GM21381 (cell line): ENCODE data around the gene CAAP1.
"Not testable (repeated sequence)": the region's sequence is repeated elsewhere in the genome, so short reads cannot be mapped to it uniquely, and the experiment has no call there.

Source experiments
- ATAC-seq: cut with Tn5 transposase; IDR thresholded peaks from one replicate; pipeline ENCODE4 v1.9.1; 2021; ENCODE audit warnings: mild to moderate bottlenecking, moderate library complexity; ENCODE audit not compliant: unreplicated experiment

CAAP1 gene, protein sequence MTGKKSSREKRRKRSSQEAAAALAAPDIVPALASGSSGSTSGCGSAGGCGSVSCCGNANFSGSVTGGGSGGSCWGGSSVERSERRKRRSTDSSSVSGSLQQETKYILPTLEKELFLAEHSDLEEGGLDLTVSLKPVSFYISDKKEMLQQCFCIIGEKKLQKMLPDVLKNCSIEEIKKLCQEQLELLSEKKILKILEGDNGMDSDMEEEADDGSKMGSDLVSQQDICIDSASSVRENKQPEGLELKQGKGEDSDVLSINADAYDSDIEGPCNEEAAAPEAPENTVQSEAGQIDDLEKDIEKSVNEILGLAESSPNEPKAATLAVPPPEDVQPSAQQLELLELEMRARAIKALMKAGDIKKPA

DNA sequence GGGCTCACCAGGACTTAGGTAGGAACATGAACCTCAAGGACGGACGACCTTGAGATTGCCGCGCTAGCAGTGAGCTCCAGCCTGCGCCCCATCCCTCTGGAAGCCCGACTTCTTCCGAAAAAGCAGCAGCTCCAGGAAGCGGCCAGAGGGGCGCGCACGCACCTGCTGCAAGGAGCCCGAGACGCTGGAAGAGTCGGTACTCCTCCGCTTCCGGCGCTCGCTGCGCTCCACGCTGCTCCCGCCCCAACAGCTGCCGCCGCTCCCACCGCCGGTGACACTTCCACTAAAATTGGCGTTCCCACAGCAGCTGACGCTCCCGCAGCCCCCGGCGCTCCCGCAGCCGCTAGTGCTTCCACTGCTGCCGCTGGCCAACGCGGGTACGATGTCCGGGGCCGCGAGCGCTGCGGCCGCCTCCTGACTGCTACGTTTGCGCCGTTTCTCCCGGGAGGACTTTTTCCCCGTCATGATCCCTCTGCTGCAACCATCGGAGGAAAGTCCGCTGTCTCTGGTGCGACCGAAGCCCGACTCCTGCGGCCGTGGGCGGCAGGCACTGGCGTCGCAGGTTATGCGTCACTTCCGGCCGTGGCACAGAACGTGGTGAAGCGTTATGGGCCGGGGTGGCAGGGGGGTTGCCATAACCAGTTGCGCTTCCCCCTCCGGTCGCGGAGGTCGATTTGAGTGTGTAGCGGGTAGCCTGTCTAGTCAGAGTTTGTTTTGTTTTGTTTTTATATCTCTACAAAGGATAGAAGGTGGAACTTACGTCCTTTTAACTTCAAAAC, at the start of gene CAAP1:
Gene CAAP1 (minus strand): TSS at position 552 of the 779 bp plus-strand sequence. CDS start 87 bp downstream, at position 465.
- peak; percentile 96 for ATAC-seq

DNA sequence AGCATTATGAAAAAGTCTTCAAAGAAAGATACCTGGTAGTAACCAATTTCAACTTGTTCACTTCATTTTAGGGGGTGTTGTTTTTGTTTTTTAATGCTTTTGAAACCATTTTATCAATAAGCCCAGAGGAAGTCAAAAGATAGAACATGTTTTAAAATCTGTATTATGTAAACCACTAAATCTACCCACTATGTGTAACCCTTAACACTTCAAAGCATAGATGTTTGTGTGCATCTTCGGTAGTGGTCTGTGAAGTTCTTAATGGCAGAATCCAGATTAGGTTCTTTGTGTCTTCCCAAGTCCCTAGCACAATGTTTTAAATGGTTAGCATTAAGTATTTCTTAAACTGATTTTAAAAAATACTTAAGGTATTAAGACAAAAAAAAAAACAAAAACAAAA, 48.2 kb upstream of the CAAP1 start:
- ATAC-seq = no peak

GRCh38 chr9:26939955-26940711, 47.5 kb upstream of the CAAP1 start:
- no peak for ATAC-seq

GRCh38 chr9:26937816-26938371, 45.3 kb upstream of the CAAP1 start:
- no peak for ATAC-seq

DNA sequence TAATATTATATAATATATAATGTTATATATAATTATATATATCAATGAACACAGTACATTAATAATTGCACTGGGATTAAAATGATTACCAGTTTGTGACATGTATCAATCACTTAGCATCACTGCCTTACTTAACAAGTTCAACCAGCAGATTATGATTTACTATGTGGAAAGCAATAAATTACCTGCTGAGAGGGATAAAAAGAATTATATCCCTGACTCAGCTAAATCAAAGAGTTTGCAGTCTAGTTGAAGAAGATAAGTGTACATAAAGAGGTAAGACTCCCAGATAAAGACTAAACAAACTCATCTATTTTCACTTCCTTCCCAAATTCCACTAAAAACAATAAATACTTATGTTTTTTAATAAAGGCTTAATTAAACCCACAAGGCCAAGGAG, 43.2 kb upstream of the CAAP1 start:
- no peak for ATAC-seq

DNA sequence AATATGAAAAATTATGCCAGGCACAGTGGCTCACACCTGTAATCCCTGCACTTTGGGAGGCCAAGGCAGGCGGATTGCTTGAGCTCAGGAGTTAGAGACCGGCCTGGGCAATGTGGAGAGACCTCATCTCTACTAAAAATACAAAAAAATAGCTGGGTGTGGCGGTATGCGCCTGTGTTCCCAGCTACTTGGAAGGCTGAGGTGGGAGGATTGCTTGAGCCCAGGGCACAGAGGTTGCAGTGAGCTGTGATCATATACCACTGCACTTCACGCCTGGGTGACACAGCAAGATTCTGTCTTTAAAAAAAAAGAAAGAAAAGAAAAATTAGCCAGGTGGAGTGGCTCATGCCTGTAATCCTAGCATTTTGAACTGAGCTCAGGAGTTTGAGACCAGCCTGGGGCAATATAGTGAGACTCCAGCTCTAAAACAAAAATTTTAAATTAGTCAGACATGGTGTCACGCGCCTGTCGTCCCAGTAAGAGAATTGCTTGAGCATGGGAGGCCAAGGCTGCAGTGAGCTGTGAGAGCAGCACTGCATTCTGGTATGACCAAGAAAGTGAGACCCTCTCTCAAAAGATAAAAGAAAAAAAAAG, 36.4 kb upstream of the CAAP1 start:
- ATAC-seq = no peak

- ATAC-seq = no peak
These were observed 33.0 kb upstream of the CAAP1 start for GRCh38 chr9:26925609-26926008.

DNA sequence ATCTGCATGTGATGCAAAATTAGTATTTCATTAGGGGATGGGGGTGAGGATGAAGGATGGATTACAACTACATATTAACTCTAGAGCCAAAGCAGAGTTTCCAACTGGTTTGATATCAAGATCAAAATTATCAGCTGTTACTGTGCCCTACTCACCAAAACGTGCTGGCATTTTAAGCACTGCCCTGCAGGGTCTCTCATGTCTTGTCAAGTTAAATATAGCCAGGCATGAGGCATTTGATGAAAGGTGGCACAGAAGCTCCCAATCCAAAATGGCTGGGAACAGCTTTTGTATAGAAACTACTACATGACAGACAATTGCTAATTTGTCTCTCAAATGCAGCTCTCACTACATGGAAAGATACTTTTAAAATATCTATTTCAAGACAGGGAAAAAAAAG, 27.1 kb upstream of the CAAP1 start:
- no peak for ATAC-seq

DNA sequence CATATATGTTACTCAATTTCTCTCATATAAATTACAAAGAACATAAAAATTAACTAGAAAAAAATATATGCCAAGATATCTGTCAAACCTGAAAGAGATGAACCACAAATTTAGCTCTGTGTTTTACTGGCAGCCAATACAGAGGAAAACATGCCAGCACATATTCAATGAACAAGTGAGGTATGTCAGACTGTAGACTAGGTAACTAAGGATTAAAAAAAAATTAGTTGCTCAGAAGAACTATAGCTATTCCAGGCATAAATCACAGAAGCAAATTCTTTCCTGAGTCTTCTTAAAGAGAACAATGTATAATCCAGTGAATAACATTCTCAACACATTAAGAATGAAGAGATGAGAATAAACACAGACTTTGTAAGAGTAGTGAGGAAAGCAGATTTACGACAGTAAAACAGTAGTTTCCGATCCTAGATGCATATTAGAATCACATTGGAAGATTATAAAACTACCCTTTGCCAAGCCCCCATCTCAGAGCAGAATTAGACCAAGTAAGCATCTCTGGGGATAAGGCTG, 20.6 kb upstream of the CAAP1 start:
- ATAC-seq = no peak

GRCh38 chr9:26904671-26905070, 12.1 kb upstream of the CAAP1 start:
- ATAC-seq = no peak

DNA sequence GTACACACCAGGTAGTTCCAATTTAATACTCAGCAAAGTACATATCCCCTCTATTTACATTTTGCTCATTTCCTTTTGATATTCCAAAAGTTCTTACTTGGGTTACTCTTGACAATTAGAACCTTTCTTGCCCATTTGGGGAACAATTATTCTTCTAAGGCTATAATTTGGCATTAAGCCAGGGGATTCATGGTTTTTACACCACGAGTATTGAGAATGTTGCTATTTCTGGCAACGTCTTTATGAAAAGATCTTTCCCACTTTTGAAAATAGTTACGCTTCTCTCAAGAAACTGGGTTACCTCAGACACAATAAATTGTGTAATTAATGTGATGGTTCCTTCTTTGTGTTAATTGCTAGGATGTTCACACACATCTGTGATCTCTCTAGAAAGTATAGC, 11.5 kb upstream of the CAAP1 start:
- ATAC-seq = no peak

DNA sequence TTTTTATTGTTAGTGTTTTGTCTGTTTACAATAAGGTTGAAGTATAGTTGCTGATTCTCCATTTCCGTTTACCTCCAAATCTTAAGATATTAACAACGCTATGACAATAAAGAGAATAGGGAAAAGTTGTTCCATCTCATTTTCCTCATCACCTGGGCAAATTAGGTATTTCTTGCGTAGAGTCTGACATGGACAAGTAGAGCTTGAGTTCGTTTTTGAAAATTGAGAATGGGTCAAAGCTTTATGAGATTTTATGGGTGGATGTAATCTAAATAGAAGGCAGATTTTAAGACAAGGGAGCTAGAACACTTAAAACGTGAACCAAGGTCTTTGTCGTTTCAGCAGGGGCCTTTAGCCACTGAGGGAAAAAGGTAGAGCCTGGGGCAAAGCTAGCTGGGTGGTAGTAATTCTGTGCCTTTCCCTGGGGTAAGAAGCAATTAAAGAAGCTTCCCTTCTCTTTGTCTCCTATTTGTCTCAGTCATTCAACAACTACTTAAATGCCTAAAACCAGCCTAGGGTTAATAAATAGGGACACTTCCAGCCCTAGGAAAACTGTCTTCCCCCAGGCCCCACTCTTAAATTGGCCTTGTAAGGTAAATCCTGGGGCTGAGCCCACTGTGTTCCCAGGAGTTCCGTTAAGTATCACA, 551 bp upstream of the CAAP1 start:
- no peak for ATAC-seq

DNA sequence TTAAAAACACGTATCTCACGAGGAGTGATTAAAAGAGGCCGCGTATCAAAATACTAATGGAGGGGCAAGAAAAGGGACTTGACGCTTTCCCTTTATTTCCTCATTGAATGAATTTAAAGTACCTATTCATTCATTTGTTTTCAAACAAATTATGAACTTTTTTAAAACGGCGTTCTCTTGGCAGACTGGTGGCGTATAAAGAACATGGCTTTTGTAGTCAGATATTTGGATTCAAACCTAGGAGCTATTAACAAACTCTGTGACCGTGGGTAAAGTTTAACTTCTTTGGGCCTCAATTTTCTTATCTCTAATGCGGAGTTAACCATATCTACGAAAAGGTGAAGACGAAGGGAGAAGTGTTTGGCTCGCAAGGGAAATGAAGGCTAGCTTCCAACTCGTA, 876 bp downstream of the CAAP1 start:
- ATAC-seq = no peak

DNA sequence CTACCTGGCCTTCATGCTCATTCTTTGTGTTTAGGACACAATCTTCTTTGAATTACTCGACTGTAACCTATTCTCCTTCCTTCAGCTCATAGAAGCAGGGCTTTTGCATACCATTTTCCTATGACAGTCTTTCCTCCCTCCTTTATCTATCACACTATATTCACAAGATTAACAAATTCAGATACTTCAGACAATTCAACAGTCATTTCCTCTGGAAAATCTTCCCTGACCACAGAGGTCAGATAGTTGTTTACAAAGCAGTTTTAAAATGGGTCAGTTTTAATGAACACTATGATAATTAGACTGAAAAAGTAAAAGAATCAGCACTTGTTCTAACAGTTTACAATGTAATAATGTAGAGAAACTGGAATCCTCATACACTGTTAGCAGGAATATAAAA, 4.3 kb downstream of the CAAP1 start:
- no peak for ATAC-seq

DNA sequence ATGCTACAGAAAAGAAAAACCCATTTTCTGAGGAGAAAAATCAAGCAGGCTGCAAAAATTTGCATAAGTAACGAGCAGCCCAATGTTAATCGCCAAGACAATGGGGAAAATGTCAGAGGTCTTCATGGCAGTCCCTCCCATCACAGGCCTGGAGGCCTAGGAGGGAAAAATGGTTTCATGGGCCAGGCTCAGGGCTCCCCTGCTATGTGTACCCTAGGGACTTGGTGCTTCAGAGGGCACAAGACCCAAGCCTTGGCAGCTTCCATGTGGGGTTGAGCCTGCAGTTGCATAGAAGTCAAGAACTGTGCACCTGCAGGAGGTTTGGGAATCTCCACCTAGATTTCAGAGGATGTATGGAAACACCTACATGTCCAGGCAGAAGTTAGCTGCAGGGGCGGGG, 10.4 kb downstream of the CAAP1 start:
- ATAC-seq = no peak

- no peak for ATAC-seq
These were observed 12.3 kb downstream of the CAAP1 start for GRCh38 chr9:26880262-26880661.

DNA sequence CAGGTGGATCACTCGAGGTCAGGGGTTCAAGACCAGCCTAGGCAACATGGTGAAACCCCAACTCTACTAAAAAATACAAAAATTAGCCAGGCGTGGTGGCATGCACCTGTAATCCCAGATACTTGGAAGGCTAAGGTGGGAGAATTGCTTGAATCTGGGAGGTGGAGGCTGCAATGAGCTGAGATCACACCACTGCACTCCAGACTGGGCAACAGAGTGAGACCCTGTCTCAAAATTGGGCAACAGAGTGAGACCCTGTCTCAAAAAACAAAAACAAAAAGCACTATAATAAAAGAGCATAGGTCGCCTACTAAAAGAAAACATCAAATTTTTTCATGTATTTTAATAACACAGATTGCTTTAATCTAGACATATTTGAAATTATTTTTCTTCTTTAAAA, 17.4 kb downstream of the CAAP1 start:
- not testable (repeated sequence) for ATAC-seq

- no peak for ATAC-seq
These were observed 22.3 kb downstream of the CAAP1 start for GRCh38 chr9:26870292-26870691.

DNA sequence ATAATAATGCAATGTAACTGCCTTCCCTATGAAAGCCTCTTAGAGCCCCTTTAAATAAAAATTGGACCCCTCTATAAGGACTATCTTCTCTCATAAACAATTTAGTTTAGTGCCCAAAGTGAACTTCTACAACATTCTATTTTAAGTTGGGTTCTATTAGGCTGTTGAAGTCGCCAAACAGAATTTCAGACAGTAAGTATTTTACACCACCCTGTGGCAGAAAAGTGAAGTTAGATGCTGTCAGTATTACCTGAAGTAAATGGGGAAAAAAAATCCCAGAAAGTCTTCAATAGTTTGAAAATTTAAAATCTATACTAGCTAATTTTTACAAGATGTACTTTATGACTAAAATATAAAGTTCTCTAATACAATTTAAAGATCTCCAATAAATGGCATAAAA, 29.5 kb downstream of the CAAP1 start:
- no peak for ATAC-seq

- peak; percentile 76 for ATAC-seq
These were observed 36.1 kb downstream of the CAAP1 start for GRCh38 chr9:26856413-26857032.
